ENCODE results near the gene ABLIM1.

DNA sequence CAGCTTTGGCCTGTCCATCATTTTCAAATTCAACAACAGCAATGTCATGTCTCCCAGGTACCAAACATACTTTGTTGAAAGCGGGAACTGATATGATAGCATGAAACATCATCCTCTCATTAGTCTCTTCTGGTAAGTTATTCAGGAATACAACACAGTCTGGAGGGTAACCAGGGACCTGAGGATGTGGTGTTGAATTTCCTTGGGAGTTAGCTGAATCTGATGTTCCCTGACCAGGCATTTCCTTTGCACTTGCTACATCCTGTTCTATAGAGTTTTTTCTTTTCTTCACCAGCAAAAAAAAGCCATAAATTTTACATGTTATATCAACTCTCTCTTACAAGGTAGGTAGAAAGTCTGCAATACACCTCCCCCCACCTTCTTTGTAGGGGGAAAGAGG is 156.0 kb downstream of the ABLIM1 start:
- no peak for TF ChIP-seq EZH2 (IDR thresholded peaks at IDR 0.05; ENCODE audit: low read length, missing control alignments)
- TF ChIP-seq, protein P1, sequence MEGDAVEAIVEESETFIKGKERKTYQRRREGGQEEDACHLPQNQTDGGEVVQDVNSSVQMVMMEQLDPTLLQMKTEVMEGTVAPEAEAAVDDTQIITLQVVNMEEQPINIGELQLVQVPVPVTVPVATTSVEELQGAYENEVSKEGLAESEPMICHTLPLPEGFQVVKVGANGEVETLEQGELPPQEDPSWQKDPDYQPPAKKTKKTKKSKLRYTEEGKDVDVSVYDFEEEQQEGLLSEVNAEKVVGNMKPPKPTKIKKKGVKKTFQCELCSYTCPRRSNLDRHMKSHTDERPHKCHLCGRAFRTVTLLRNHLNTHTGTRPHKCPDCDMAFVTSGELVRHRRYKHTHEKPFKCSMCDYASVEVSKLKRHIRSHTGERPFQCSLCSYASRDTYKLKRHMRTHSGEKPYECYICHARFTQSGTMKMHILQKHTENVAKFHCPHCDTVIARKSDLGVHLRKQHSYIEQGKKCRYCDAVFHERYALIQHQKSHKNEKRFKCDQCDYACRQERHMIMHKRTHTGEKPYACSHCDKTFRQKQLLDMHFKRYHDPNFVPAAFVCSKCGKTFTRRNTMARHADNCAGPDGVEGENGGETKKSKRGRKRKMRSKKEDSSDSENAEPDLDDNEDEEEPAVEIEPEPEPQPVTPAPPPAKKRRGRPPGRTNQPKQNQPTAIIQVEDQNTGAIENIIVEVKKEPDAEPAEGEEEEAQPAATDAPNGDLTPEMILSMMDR (conservative IDR thresholded peaks at IDR 0.05 in 1 of 2, IDR thresholded peaks at IDR 0.05 in 1 of 2; ENCODE audit: low read depth in 1 of 2, low read length in 2 of 2) = no peak

All from fibroblast of lung (primary cell).